ENCODE results near the gene DPF3. TPM values are rescaled to one million over a fixed set of nuclear protein-coding genes. Genes with fewer than 3 reads are reported as not detected.

Gene DPF3
- total RNA-seq, 2 experiments from 2014 or later = 3.8 to 4.1 TPM

- H3K4me1 Mint-ChIP-seq = peaks cover 58% of the 10 kb centered on the region
Measured at GRCh38 chr14:72594099-72594901, 299.6 kb downstream of the DPF3 start.

GRCh38 chr14:72591391-72591790 is 302.5 kb downstream of the DPF3 start:
- Mint-ChIP-seq H3K4me1 (peaks cover 54% of the 10 kb centered on the region), H3K36me3 (peaks cover 35% of the 10 kb centered on the region), H3K27ac (no peak overlapping the region), H3K27me3 (peaks cover 29% of the 10 kb centered on the region), H3K9me3 (peaks cover 11% of the 10 kb centered on the region), H3K4me3 (no peak overlapping the region)
- no peak for ATAC-seq (ENCODE audit: low read depth)
- POLR2A ChIA-PET = no interaction called here
- DNase-seq = no peak

More at GRCh38 chr14:72594099-72594901, 299.6 kb downstream of the DPF3 start:
- Mint-ChIP-seq H3K27ac (peak overlapping the region; percentile 77), H3K27me3 (peaks cover 43% of the 10 kb centered on the region), H3K9me3 (peaks cover 9% of the 10 kb centered on the region), H3K36me3 (peaks cover 26% of the 10 kb centered on the region), H3K4me3 (peak overlapping the region; percentile 75)
- DNase-seq (peak; percentile 43), ATAC-seq (ENCODE audit: low read depth) (peak; percentile 95)
- POLR2A ChIA-PET = interaction anchor here (0.9 to 1.5 kb wide), 4 partner anchors 61 to 300 kb away, joined by 4 to 7 read pairs (median 5); partner anchors contain the start of gene DPF3

- H3K4me3 Mint-ChIP-seq = peak overlapping the region; percentile 71
- H3K36me3 Mint-ChIP-seq = peaks cover 40% of the 10 kb centered on the region
- peaks cover 27% of the 10 kb centered on the region for H3K27me3 Mint-ChIP-seq
- H3K27ac Mint-ChIP-seq = peak overlapping the region; percentile 82
- POLR2A ChIA-PET = interaction anchor here (0.6 kb wide), 1 partner anchor 50 kb away, joined by 4 read pairs; no protein-coding TSS in a partner anchor
- ATAC-seq (ENCODE audit: low read depth) (peak; percentile 31), DNase-seq (no peak)
- peaks cover 13% of the 10 kb centered on the region for H3K9me3 Mint-ChIP-seq
- peaks cover 48% of the 10 kb centered on the region for H3K4me1 Mint-ChIP-seq
Measured at GRCh38 chr14:72590577-72590976, 303.3 kb downstream of the DPF3 start.

- H3K4me3 Mint-ChIP-seq = no peak overlapping the region
- POLR2A ChIA-PET = no interaction called here
- H3K36me3 Mint-ChIP-seq = peaks cover 43% of the 10 kb centered on the region
- H3K27ac Mint-ChIP-seq = no peak overlapping the region
- peaks cover 27% of the 10 kb centered on the region for H3K27me3 Mint-ChIP-seq
- DNase-seq (no peak), ATAC-seq (ENCODE audit: low read depth) (no peak)
- H3K9me3 Mint-ChIP-seq = peaks cover 18% of the 10 kb centered on the region
- peaks cover 40% of the 10 kb centered on the region for H3K4me1 Mint-ChIP-seq
Measured at GRCh38 chr14:72589652-72590051, 304.2 kb downstream of the DPF3 start.

- H3K4me3 Mint-ChIP-seq = no peak overlapping the region
- peaks cover 43% of the 10 kb centered on the region for H3K36me3 Mint-ChIP-seq
Measured at GRCh38 chr14:72588521-72588920, 305.4 kb downstream of the DPF3 start.

GRCh38 chr14:72583316-72584272 is 310.3 kb downstream of the DPF3 start:
- Mint-ChIP-seq H3K36me3 (peaks cover 23% of the 10 kb centered on the region), H3K27me3 (peaks cover 19% of the 10 kb centered on the region), H3K27ac (no peak overlapping the region), H3K4me3 (no peak overlapping the region), H3K4me1 (peaks cover 2% of the 10 kb centered on the region), H3K9me3 (peaks cover 14% of the 10 kb centered on the region)
- no peak for DNase-seq
- no peak for ATAC-seq (ENCODE audit: low read depth)
- POLR2A ChIA-PET = no interaction called here

More at GRCh38 chr14:72588521-72588920, 305.4 kb downstream of the DPF3 start:
- ATAC-seq (ENCODE audit: low read depth) (no peak), DNase-seq (no peak)
- POLR2A ChIA-PET = no interaction called here
- Mint-ChIP-seq H3K9me3 (peaks cover 18% of the 10 kb centered on the region), H3K27ac (no peak overlapping the region), H3K27me3 (peaks cover 27% of the 10 kb centered on the region), H3K4me1 (peaks cover 32% of the 10 kb centered on the region)

- Mint-ChIP-seq H3K36me3 (peaks cover 19% of the 10 kb centered on the region), H3K4me3 (no peak overlapping the region), H3K9me3 (peaks cover 14% of the 10 kb centered on the region), H3K4me1 (peaks cover 2% of the 10 kb centered on the region), H3K27me3 (peaks cover 23% of the 10 kb centered on the region), H3K27ac (no peak overlapping the region)
- DNase-seq (no peak), ATAC-seq (ENCODE audit: low read depth) (no peak)
- POLR2A ChIA-PET = no interaction called here
Measured at GRCh38 chr14:72582582-72582981, 311.3 kb downstream of the DPF3 start.

- POLR2A ChIA-PET = no interaction called here
- no peak overlapping the region for H3K4me3 Mint-ChIP-seq
Measured at GRCh38 chr14:72578514-72578913, 315.4 kb downstream of the DPF3 start.

GRCh38 chr14:72577521-72577920 is 316.4 kb downstream of the DPF3 start:
- Mint-ChIP-seq H3K27me3 (peaks cover 42% of the 10 kb centered on the region), H3K9me3 (peaks cover 4% of the 10 kb centered on the region), H3K36me3 (peaks cover 5% of the 10 kb centered on the region), H3K4me3 (no peak overlapping the region), H3K4me1 (peaks cover 3% of the 10 kb centered on the region), H3K27ac (no peak overlapping the region)
- POLR2A ChIA-PET = no interaction called here
- no peak for ATAC-seq (ENCODE audit: low read depth)
- no peak for DNase-seq

More at GRCh38 chr14:72578514-72578913, 315.4 kb downstream of the DPF3 start:
- ATAC-seq (ENCODE audit: low read depth) = no peak
- H3K4me1 Mint-ChIP-seq = peaks cover 2% of the 10 kb centered on the region
- no peak for DNase-seq
- peaks cover 35% of the 10 kb centered on the region for H3K27me3 Mint-ChIP-seq
- peaks cover 3% of the 10 kb centered on the region for H3K9me3 Mint-ChIP-seq
- H3K36me3 Mint-ChIP-seq = peaks cover 4% of the 10 kb centered on the region
- H3K27ac Mint-ChIP-seq = no peak overlapping the region

GRCh38 chr14:72576258-72576657 is 317.6 kb downstream of the DPF3 start:
- DNase-seq (no peak), ATAC-seq (ENCODE audit: low read depth) (no peak)
- Mint-ChIP-seq H3K27ac (no peak overlapping the region), H3K9me3 (peaks cover 7% of the 10 kb centered on the region), H3K27me3 (peaks cover 44% of the 10 kb centered on the region), H3K36me3 (peaks cover 5% of the 10 kb centered on the region), H3K4me3 (no peak overlapping the region), H3K4me1 (peaks cover 5% of the 10 kb centered on the region)
- POLR2A ChIA-PET = no interaction called here

- Mint-ChIP-seq H3K27me3 (peaks cover 49% of the 10 kb centered on the region), H3K36me3 (peaks cover 3% of the 10 kb centered on the region), H3K4me3 (no peak overlapping the region), H3K27ac (no peak overlapping the region), H3K9me3 (peaks cover 8% of the 10 kb centered on the region), H3K4me1 (peaks cover 5% of the 10 kb centered on the region)
- ATAC-seq (ENCODE audit: low read depth) (no peak), DNase-seq (no peak)
- POLR2A ChIA-PET = no interaction called here
Measured at GRCh38 chr14:72574715-72575114, 319.2 kb downstream of the DPF3 start.

- DNase-seq (no peak), ATAC-seq (ENCODE audit: low read depth) (no peak)
- H3K4me1 Mint-ChIP-seq = peaks cover 5% of the 10 kb centered on the region
- H3K4me3 Mint-ChIP-seq = no peak overlapping the region
- no peak overlapping the region for H3K27ac Mint-ChIP-seq
- H3K9me3 Mint-ChIP-seq = peaks cover 8% of the 10 kb centered on the region
- peaks cover 3% of the 10 kb centered on the region for H3K36me3 Mint-ChIP-seq
- H3K27me3 Mint-ChIP-seq = peaks cover 46% of the 10 kb centered on the region
- POLR2A ChIA-PET = no interaction called here
Measured at GRCh38 chr14:72573725-72574417, 320.0 kb downstream of the DPF3 start.

Data from activated naive CD8-positive, alpha-beta T cell treated with anti-CD3 and anti-CD28 coated beads, Interleukin-2, amount 10 ng/mL, durations not matched to agents 7 days and 5 days (primary cell).